Endothelial cell of umbilical vein (primary cell): ENCODE measurements around the gene SRSF6. TPM values are rescaled to one million over a fixed set of nuclear protein-coding genes. Genes with fewer than 3 reads are reported as not detected.

ENCODE experiments used
- BruUV-seq: library from RNA; stranded (reverse); fragments of 400-500 nt; replicated peaks from 2 replicates; lab custom pipeline; 2021; lab: Mats Ljungman, UMichigan
- CTCF ChIA-PET: fragments of 300-600, 350-600 bp; sonication (Branson Sonifier 250); formaldehyde crosslinking; loops from one replicate; lab custom pipeline; 2021; ENCODE audit warnings: antibody characterized with exemption, inconsistent platforms; lab: Charles Lee
- POLR2A ChIA-PET: fragments of 300-600, 350-600 bp; sonication (Branson Sonifier 250); formaldehyde crosslinking; loops from one replicate; lab custom pipeline; 2021; ENCODE audit warnings: antibody characterized with exemption, inconsistent platforms; lab: Charles Lee
- DNase-seq: peaks from one replicate; pipeline ENCODE4 v3.0.0-alpha.2; 2011; ENCODE audit warnings: low read depth, low spot score
- FAIRE-seq: peaks from 2 replicates; lab custom pipeline; 2011; peaks lifted over from hg19 to GRCh38; lab: Jason Lieb, UNC
- H2AFZ ChIP-seq: 2 replicates; pipeline ENCODE4 v1.6.0; 2012; ENCODE audit warnings: low read depth, low read length, control low read depth, inconsistent platforms
- H3K27ac ChIP-seq: 2 replicates; pipeline ENCODE4 v1.5.1; 2011; ENCODE audit warnings: low read depth, mild to moderate bottlenecking, control low read depth, low read length, moderate library complexity; ENCODE audit not compliant: insufficient read depth
- H3K27me3 ChIP-seq, 2 experiments: 2 replicates each; pipeline versions ENCODE4 v1.6.0 to v1.6.1; 2011; ENCODE audit warnings: low read length in 2 of 2, mixed read lengths in 1 of 2; ENCODE audit not compliant: control insufficient read depth in 2 of 2, insufficient read depth in 2 of 2
- H3K36me3 ChIP-seq, 2 experiments: 2 replicates in 1 of 2; 3 replicates in 1 of 2; pipeline ENCODE4 v1.5.1; 2011; ENCODE audit warnings: low read length in 2 of 2, mild to moderate bottlenecking in 1 of 2, moderate library complexity in 1 of 2; ENCODE audit not compliant: control insufficient read depth in 2 of 2, insufficient read depth in 2 of 2; ENCODE audit errors: extremely low read depth in 1 of 2
- H3K4me1 ChIP-seq: 3 replicates; pipeline ENCODE4 v1.5.1; 2011; ENCODE audit warnings: mild to moderate bottlenecking, low read length; ENCODE audit not compliant: control insufficient read depth, insufficient read depth; ENCODE audit errors: extremely low read depth
- H3K4me2 ChIP-seq: 2 replicates; pipeline ENCODE4 v1.6.1; 2011; ENCODE audit warnings: low read length, control low read depth, mixed read lengths; ENCODE audit not compliant: insufficient read depth
- H3K4me3 ChIP-seq, 3 experiments: fragments of 200-600 bp in 1 of 3; sonication (generic), shearing (Covaris generic) in 1 of 3; replicated peaks in 1 of 3; 2 replicates each; pipeline ENCODE4 v1.5.1; 2011 to 2016; ENCODE audit warnings: control low read depth in 3 of 3, low read length in 3 of 3, mild to moderate bottlenecking in 2 of 3, inconsistent platforms in 1 of 3, low read depth in 1 of 3, moderate library complexity in 1 of 3; ENCODE audit not compliant: insufficient read depth in 1 of 3
- H3K79me2 ChIP-seq: 2 replicates; pipeline ENCODE4 v1.6.0; 2012; ENCODE audit warnings: low read length, inconsistent platforms; ENCODE audit not compliant: control insufficient read depth, insufficient read depth
- H3K9ac ChIP-seq: replicated peaks from 2 replicates; pipeline ENCODE3; 2011; ENCODE audit warnings: low read length, control low read depth; ENCODE audit not compliant: insufficient read depth; ENCODE audit errors: extremely low read depth
- H3K9me1 ChIP-seq: replicated peaks from 3 replicates; pipeline ENCODE4 v1.6.0; 2011; ENCODE audit warnings: mild to moderate bottlenecking, low read length; ENCODE audit not compliant: control insufficient read depth, insufficient read depth; ENCODE audit errors: extremely low read depth
- H3K9me3 ChIP-seq: replicated peaks from 2 replicates; pipeline ENCODE4 v1.5.1; 2012; ENCODE audit warnings: low read length, inconsistent platforms; ENCODE audit not compliant: control insufficient read depth, insufficient read depth
- H4K20me1 ChIP-seq: replicated peaks from 2 replicates; pipeline ENCODE3; 2011; ENCODE audit warnings: mild to moderate bottlenecking, low read length; ENCODE audit not compliant: control insufficient read depth, insufficient read depth; ENCODE audit errors: extremely low read depth
- CTCF ChIP-seq, 2 donors: IDR thresholded peaks; 1 replicate in 1 of 2; 2 replicates in 1 of 2; pipeline ENCODE4 v1.5.1; 2011; ENCODE audit warnings: low read length in 2 of 2, mild to moderate bottlenecking in 2 of 2, moderate library complexity in 2 of 2, control low read depth in 1 of 2, inconsistent platforms in 1 of 2, low read depth in 1 of 2; ENCODE audit not compliant: insufficient read depth in 1 of 2; ENCODE audit errors: extremely low read depth in 1 of 2
- EZH2 ChIP-seq: IDR thresholded peaks from 2 replicates; pipeline ENCODE4 v1.6.1; 2012; ENCODE audit warnings: borderline replicate concordance, low read depth, mild to moderate bottlenecking, moderate library complexity, low read length, inconsistent platforms; ENCODE audit not compliant: severe bottlenecking
- FOS ChIP-seq: IDR thresholded peaks from 2 replicates; pipeline ENCODE4 v1.6.1; 2011; ENCODE audit warnings: mild to moderate bottlenecking, low read length, moderate library complexity, borderline replicate concordance; ENCODE audit not compliant: insufficient read depth
- GATA2 ChIP-seq: IDR thresholded peaks from 2 replicates; pipeline ENCODE4 v1.7.0; 2011; ENCODE audit warnings: low read depth, mild to moderate bottlenecking, moderate library complexity, mixed read lengths, low read length; ENCODE audit not compliant: insufficient read length, insufficient read depth
- JUN ChIP-seq: IDR thresholded peaks from 2 replicates; pipeline ENCODE4 v1.6.1; 2011; ENCODE audit warnings: borderline replicate concordance, low read depth; ENCODE audit not compliant: insufficient read length, insufficient read depth
- MAX ChIP-seq: IDR thresholded peaks from 2 replicates; pipeline ENCODE4 v1.6.1; 2011; ENCODE audit not compliant: insufficient read depth, insufficient read length
- MYC ChIP-seq: IDR thresholded peaks from one replicate; pipeline ENCODE4 v1.6.1; 2011; ENCODE audit warnings: mild to moderate bottlenecking, low read depth, low read length
- POLR2A ChIP-seq: IDR thresholded peaks from 2 replicates; pipeline ENCODE4 v1.6.1; 2012; ENCODE audit warnings: low read depth, mild to moderate bottlenecking, control low read depth, low read length
- POLR2AphosphoS5 ChIP-seq: IDR thresholded peaks from 2 replicates; pipeline ENCODE4 v1.6.1; 2012; ENCODE audit warnings: low read depth, mild to moderate bottlenecking, control low read depth, low read length, moderate library complexity; ENCODE audit not compliant: insufficient read depth
- dilution Hi-C: fragments of 300-500 bp; cut with MboI; formaldehyde crosslinking; loops from one replicate; pipeline ENCODE4 v1.15.0; 2019; ENCODE audit warnings: low sequenced_read_pairs; ENCODE audit not compliant: extremely low pct_ligation_motif_present
- intact Hi-C: fragments of 100-400 bp; cut with micrococcal nuclease; formaldehyde crosslinking; loops from one replicate; pipeline ENCODE4 v1.10.0; 2022
- polyA plus RNA-seq, 4 experiments: library from polyadenylated mRNA; depleted of rRNA in 3 of 4; stranded (reverse) in 3 of 4; unstranded in 1 of 4; fragments of >200 nt; gene quantifications; 2 replicates each; pipeline versions ENCODE4 v1.2.1 to v1.2.3, GENCODE V29; 2011 to 2012; ENCODE audit warnings: missing spikeins in 1 of 4
- total RNA-seq: library from RNA; stranded (reverse); gene quantifications from 2 replicates; pipeline ENCODE4 v1.2.3, GENCODE V29; 2021

SRSF6 gene
- total and polyA plus RNA-seq, 2 donors (not counting 3 experiments of a cell fraction or from before 2014, with no cell fraction given) = 61.9 to 157 TPM

DNA sequence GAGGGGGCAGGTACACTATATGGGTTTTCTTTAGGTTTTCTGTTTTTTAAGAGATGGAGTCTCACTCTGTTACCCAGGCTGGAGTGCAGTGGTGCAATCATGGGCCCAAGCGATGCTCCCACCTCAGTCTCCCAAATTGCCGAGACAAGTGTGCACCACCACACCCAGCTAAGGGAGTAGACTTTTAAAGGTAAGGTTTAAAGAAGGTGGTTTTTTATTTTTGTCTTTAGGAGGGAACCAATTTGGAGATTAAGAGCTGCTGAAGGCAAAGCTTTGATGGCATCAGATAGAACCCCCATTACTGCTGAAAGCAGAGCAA is 7.9 kb downstream of the SRSF6 start:
- Histone ChIP-seq H4K20me1 (peaks cover 25% of the 10 kb centered on the region), H3K4me3 (no peak overlapping the region), H3K4me1 (peaks cover 5% of the 10 kb centered on the region), H3K27me3 (no peaks in the 10 kb centered on the region), H2AFZ (no peak overlapping the region), H3K27ac (no peak overlapping the region), H3K4me2 (no peak overlapping the region), H3K79me2 (peaks cover 16% of the 10 kb centered on the region), H3K36me3 (peaks cover 22 to 39% of the 10 kb centered on the region in 2 experiments), H3K9me1 (no peaks in the 10 kb centered on the region), H3K9ac (no peak overlapping the region), H3K9me3 (no peaks in the 10 kb centered on the region)
- intact Hi-C loops = no loop called here
- BruUV-seq = no TSS peak
- DNase-seq (no peak), FAIRE-seq (no peak)
- ChIA-PET POLR2A (interaction anchor here (0.6 to 1.8 kb wide), 3 partner anchors 8 to 414 kb away, joined by 5 to 12 read pairs (median 7); partner anchors contain the start of gene SRSF6), CTCF (interaction anchor here (1.2 kb wide), 1 partner anchor 17 kb away, joined by 3 read pairs; no protein-coding TSS in a partner anchor)
- TF ChIP-seq MAX = no peak
- no peak for TF ChIP-seq MYC
- TF ChIP-seq EZH2 = no peak
- TF ChIP-seq POLR2A = no peak
- TF ChIP-seq CTCF (IDR thresholded peaks at IDR 0.05; ENCODE audit: extremely low read depth in 1 of 2, insufficient read depth in 1 of 2, low read depth in 1 of 2, low read length in 2 of 2) = no peak
- TF ChIP-seq GATA2 = no peak
- TF ChIP-seq POLR2AphosphoS5 = no peak
- TF ChIP-seq FOS = no peak
- no peak for TF ChIP-seq JUN
- dilution Hi-C loops = no loop called here
